IMR-90 (cell line): ENCODE measurements around the gene FLT1. TPM values are rescaled to one million over a fixed set of nuclear protein-coding genes. Genes with fewer than 3 reads are reported as not detected.

Experiments used
- ATAC-seq: fragments of 200-7000 bp; cut with Tn5 transposase; 2 replicates; pipeline ENCODE4 v1.9.1; 2020; ENCODE audit warnings: low read depth, mild to moderate bottlenecking, moderate library complexity
- BruUV-seq: library from RNA; stranded (reverse); fragments of 400-500 nt; replicated peaks from 2 replicates; lab custom pipeline; 2021; lab: Mats Ljungman, UMichigan
- CTCF ChIA-PET: fragments of 300-600 bp; formaldehyde crosslinking; extraction: SDS; loops from one replicate; lab custom pipeline; 2021; ENCODE audit warnings: antibody characterized with exemption; lab: Yijun Ruan, JAX
- POLR2A ChIA-PET: fragments of 300-600 bp; sonication (Branson Sonifier 250); formaldehyde crosslinking; loops from one replicate; lab custom pipeline; 2022; ENCODE audit warnings: antibody characterized with exemption; ENCODE audit not compliant: unreplicated experiment; lab: Charles Lee
- DNase-seq: peaks from one replicate; pipeline ENCODE4 v3.0.0; 2013
- H2AFZ ChIP-seq: replicated peaks from 2 replicates; pipeline ENCODE3; 2013; ENCODE audit warnings: low read length, mild to moderate bottlenecking; ENCODE audit not compliant: poor library complexity
- H2AK5ac ChIP-seq: 2 replicates; pipeline ENCODE4 v1.6.1; 2013; ENCODE audit warnings: low read depth, low read length, inconsistent platforms
- H2AK9ac ChIP-seq: replicated peaks from 2 replicates; pipeline ENCODE3; 2013; ENCODE audit warnings: mild to moderate bottlenecking, low read depth, low read length, moderate library complexity; ENCODE audit not compliant: poor library complexity
- H2BK120ac ChIP-seq: 2 replicates; pipeline ENCODE4 v1.6.1; 2013; ENCODE audit warnings: low read depth, low read length, inconsistent platforms
- H2BK15ac ChIP-seq: 3 replicates; pipeline ENCODE4 v1.6.1; 2013; ENCODE audit warnings: low read depth, low read length, inconsistent platforms
- H2BK20ac ChIP-seq: 2 replicates; pipeline ENCODE4 v1.6.1; 2013; ENCODE audit warnings: low read depth, mild to moderate bottlenecking, inconsistent platforms, low read length, moderate library complexity
- H2BK5ac ChIP-seq: 2 replicates; pipeline ENCODE4 v1.6.1; 2013; ENCODE audit warnings: mild to moderate bottlenecking, low read depth, low read length, inconsistent platforms; ENCODE audit not compliant: poor library complexity, severe bottlenecking
- H3K14ac ChIP-seq: replicated peaks from 2 replicates; pipeline ENCODE4 v1.6.1; 2013; ENCODE audit warnings: low read depth, low read length, inconsistent platforms
- H3K18ac ChIP-seq: 2 replicates; pipeline ENCODE4 v1.6.1; 2013; ENCODE audit warnings: low read depth, low read length, control low read depth
- H3K23ac ChIP-seq: 2 replicates; pipeline ENCODE4 v1.6.1; 2013; ENCODE audit warnings: low read depth, low read length, inconsistent platforms
- H3K27ac ChIP-seq: 2 replicates; pipeline ENCODE4 v1.5.1; 2013; ENCODE audit warnings: mild to moderate bottlenecking, control low read depth, low read length; ENCODE audit not compliant: insufficient read depth
- H3K27me3 ChIP-seq: 2 replicates; pipeline ENCODE4 v1.6.1; 2013; ENCODE audit warnings: low read length; ENCODE audit not compliant: control insufficient read depth, insufficient read depth
- H3K36me3 ChIP-seq: 2 replicates; pipeline ENCODE4 v1.6.1; 2013; ENCODE audit warnings: low read length, mixed read lengths; ENCODE audit not compliant: control insufficient read depth, insufficient read depth
- H3K4ac ChIP-seq: 2 replicates; pipeline ENCODE4 v1.6.1; 2013; ENCODE audit warnings: low read depth, low read length, inconsistent platforms
- H3K4me1 ChIP-seq: 2 replicates; pipeline ENCODE4 v1.6.1; 2013; ENCODE audit warnings: low read length, mixed read lengths; ENCODE audit not compliant: control insufficient read depth, insufficient read depth
- H3K4me2 ChIP-seq: 2 replicates; pipeline ENCODE4 v1.6.1; 2013; ENCODE audit warnings: low read depth, mild to moderate bottlenecking, control low read depth, low read length, moderate library complexity
- H3K4me3 ChIP-seq: 2 replicates; pipeline ENCODE4 v1.5.1; 2013; ENCODE audit warnings: low read depth, mild to moderate bottlenecking, control low read depth, low read length, moderate library complexity; ENCODE audit not compliant: insufficient read depth
- H3K56ac ChIP-seq: 2 replicates; pipeline ENCODE4 v1.6.1; 2013; ENCODE audit warnings: low read length, inconsistent platforms; ENCODE audit not compliant: insufficient read depth; ENCODE audit errors: extremely low read depth
- H3K79me1 ChIP-seq, 2 experiments: 2 replicates each; pipeline ENCODE4 v1.6.1; 2013; ENCODE audit warnings: low read length in 2 of 2, inconsistent platforms in 1 of 2, low read depth in 1 of 2
- H3K9ac ChIP-seq: 2 replicates; pipeline ENCODE4 v1.6.1; 2013; ENCODE audit warnings: low read depth, low read length, control low read depth
- H3K9me1 ChIP-seq: 2 replicates; pipeline ENCODE4 v1.6.1; 2013; ENCODE audit warnings: low read length, inconsistent platforms; ENCODE audit not compliant: insufficient read depth
- H3K9me3 ChIP-seq: 2 replicates; pipeline ENCODE4 v1.6.1; 2013; ENCODE audit warnings: low read length; ENCODE audit not compliant: control insufficient read depth, insufficient read depth
- H4K20me1 ChIP-seq: 2 replicates; pipeline ENCODE4 v1.6.1; 2013; ENCODE audit warnings: low read length, inconsistent platforms; ENCODE audit not compliant: insufficient read depth
- H4K5ac ChIP-seq: 2 replicates; pipeline ENCODE4 v1.6.1; 2013; ENCODE audit warnings: mild to moderate bottlenecking, low read depth, low read length, control low read depth
- H4K8ac ChIP-seq, 2 experiments: 2 replicates each; pipeline ENCODE4 v1.6.1; 2013; ENCODE audit warnings: low read depth in 2 of 2, low read length in 2 of 2, control low read depth in 1 of 2, inconsistent platforms in 1 of 2
- H4K91ac ChIP-seq: 2 replicates; pipeline ENCODE4 v1.6.1; 2013; ENCODE audit warnings: low read depth, low read length, inconsistent platforms; ENCODE audit not compliant: insufficient read depth
- CEBPB ChIP-seq: IDR thresholded peaks from 2 replicates; pipeline ENCODE4 v1.6.1; 2012; ENCODE audit warnings: low read depth, low read length, improper control_type of control experiment
- POLR2A ChIP-seq: IDR thresholded peaks from 2 replicates; pipeline ENCODE4 v1.6.1; 2012; ENCODE audit warnings: mild to moderate bottlenecking, low read depth, low read length
- WGBS, 2 experiments: methylation state at CpG; one replicate each; pipeline versions ENCODE4 v1.1.5 to v1.1.7; 2013; ENCODE audit warnings: missing lambda C conversion rate in 2 of 2; ENCODE audit not compliant: insufficient read length in 1 of 2; ENCODE audit errors: extremely low coverage in 2 of 2; 5-methylcytosine and 5-hydroxymethylcytosine counted together
- dilution Hi-C: fragments of 300-500 bp; cut with HindIII; formaldehyde crosslinking; loops from one replicate; pipeline ENCODE4 v1.14.3; 2018; ENCODE audit warnings: low sequenced_read_pairs; ENCODE audit not compliant: unreplicated experiment
- in situ Hi-C: fragments of 300-500 bp; cut with MboI; formaldehyde crosslinking; loops from 3 replicates; pipeline ENCODE4 v1.14.3; 2019; ENCODE audit warnings: low sequenced_read_pairs, inconsistent platforms, mixed read lengths
- intact Hi-C: fragments of 100-400 bp; cut with micrococcal nuclease; formaldehyde crosslinking; loops from 2 replicates; pipeline ENCODE4 v1.10.0; 2022
- polyA plus RNA-seq, 3 experiments: library from polyadenylated mRNA; depleted of rRNA; stranded (reverse); fragments of >200 nt; gene quantifications; 2 replicates each; pipeline ENCODE4 v1.2.3, GENCODE V29; 2012; ENCODE audit warnings: low replicate concordance in 1 of 3
- total RNA-seq: library from RNA; depleted of rRNA; stranded (reverse); fragments of >200 nt; gene quantifications from 2 replicates; pipeline ENCODE4 v1.2.3, GENCODE V29; 2012

Gene FLT1
- total and polyA plus RNA-seq, 2 of the 4 experiments (the other 2 are of a cell fraction): 4.5 to 10.4 TPM

GRCh38 chr13:28468023-28468915, 26.7 kb downstream of the FLT1 start:
- in situ Hi-C loops (no loop called here), dilution Hi-C loops (no loop called here), intact Hi-C loops (no loop called here)
- H2AFZ ChIP-seq: no peak overlapping the region
- H2BK5ac ChIP-seq: no peak overlapping the region
- ChIA-PET CTCF (no interaction called here), POLR2A (no interaction called here)
- H4K5ac ChIP-seq: no peak overlapping the region
- BruUV-seq: no TSS peak
- H3K36me3 ChIP-seq: no peaks in the 10 kb centered on the region
- H2AK9ac ChIP-seq: no peak overlapping the region
- DNase-seq (no peak), ATAC-seq (no peak)
- WGBS, 2 experiments: no CpG with 5 or more reads among the region's 7 CpGs
- no peak overlapping the region for H2BK120ac ChIP-seq
- no peak overlapping the region for H3K14ac ChIP-seq
- H3K4ac ChIP-seq: no peak overlapping the region
- no peak overlapping the region for H3K27ac ChIP-seq
- no peak overlapping the region for H2BK20ac ChIP-seq
- H3K4me1 ChIP-seq: no peaks in the 10 kb centered on the region; the same call in 1 of the 2 replicates
- no peak overlapping the region for H3K9ac ChIP-seq
- H4K8ac ChIP-seq: no peak overlapping the region
- H2AK5ac ChIP-seq: no peak overlapping the region
- no peak overlapping the region for H4K91ac ChIP-seq
- no peaks in the 10 kb centered on the region for H4K20me1 ChIP-seq
- peak; percentile 75 for TF ChIP-seq CEBPB
- no peak for TF ChIP-seq POLR2A
- peaks cover 7% of the 10 kb centered on the region for H3K9me1 ChIP-seq
- no peaks in the 10 kb centered on the region for H3K27me3 ChIP-seq
- H3K4me2 ChIP-seq: no peak overlapping the region
- H3K4me3 ChIP-seq: no peak overlapping the region
- H2BK15ac ChIP-seq: no peak overlapping the region
- no peak overlapping the region for H3K23ac ChIP-seq
- H3K56ac ChIP-seq: no peak overlapping the region
- no peak overlapping the region for H3K18ac ChIP-seq
- H3K79me1 ChIP-seq: peaks cover 11 to 24% of the 10 kb centered on the region in 2 experiments
- H3K9me3 ChIP-seq: no peaks in the 10 kb centered on the region
